B cell (primary cell): ENCODE results near the gene MMRN2. TPM values are rescaled to one million over a fixed set of nuclear protein-coding genes. Genes with fewer than 3 reads are reported as not detected.

Experiments used
- ATAC-seq: fragments of 200-7000 bp; cut with Tn5 transposase; one replicate; pipeline ENCODE4 v1.10.0; 2021; ENCODE audit warnings: low read depth, mild to moderate bottlenecking, moderate number of reproducible peaks, moderate library complexity
- CTCF ChIA-PET: fragments of 350-600 bp; sonication (Branson Sonifier 250); formaldehyde crosslinking; loops from one replicate; lab custom pipeline; 2021; ENCODE audit warnings: antibody characterized with exemption, inconsistent platforms; lab: Charles Lee
- POLR2A ChIA-PET: fragments of 350-600 bp; sonication (Branson Sonifier 250); formaldehyde crosslinking; loops from one replicate; lab custom pipeline; 2021; ENCODE audit warnings: antibody characterized with exemption; lab: Charles Lee
- DNase-seq: peaks from one replicate; pipeline ENCODE4 v3.0.0; 2013
- H2AFZ ChIP-seq: 2 replicates; pipeline ENCODE4 v1.6.1; 2012; ENCODE audit warnings: mild to moderate bottlenecking, low read depth, low read length; ENCODE audit not compliant: insufficient read depth, poor library complexity, severe bottlenecking
- H3K27ac ChIP-seq, 2 donors: 1 replicate in 1 of 2; 2 replicates in 1 of 2; pipeline ENCODE4 v1.5.1; 2012 to 2013; ENCODE audit warnings: low read length in 2 of 2, mild to moderate bottlenecking in 2 of 2, moderate library complexity in 1 of 2
- H3K27me3 ChIP-seq, 4 experiments: fragments of 200-600 bp in 1 of 4; sonication (generic) in 1 of 4; replicated peaks in 1 of 4; 1 replicate in 2 of 4; 2 replicates in 2 of 4; pipeline versions ENCODE4 v1.6.1 to v1.7.0; 2013 to 2016; ENCODE audit warnings: low read length in 3 of 4, mild to moderate bottlenecking in 2 of 4, mixed read lengths in 1 of 4, moderate library complexity in 1 of 4; ENCODE audit not compliant: insufficient read depth in 4 of 4, control insufficient read depth in 3 of 4; ENCODE audit errors: control extremely low read depth in 1 of 4
- H3K36me3 ChIP-seq, 2 experiments: replicated peaks in 1 of 2; 1 replicate in 1 of 2; 2 replicates in 1 of 2; pipeline versions ENCODE4 v1.6.1 to v1.7.1; 2013; ENCODE audit warnings: low read length in 1 of 2; ENCODE audit not compliant: insufficient read depth in 2 of 2, control insufficient read depth in 1 of 2; ENCODE audit errors: control extremely low read depth in 1 of 2, extremely low read depth in 1 of 2
- H3K4me1 ChIP-seq, 2 donors: fragments of 200-600 bp in 1 of 2; sonication (generic) in 1 of 2; 1 replicate in 1 of 2; 2 replicates in 1 of 2; pipeline versions ENCODE4 v1.5.1 to v1.6.1; 2013 to 2017; ENCODE audit warnings: low read length in 2 of 2; ENCODE audit not compliant: control insufficient read depth in 2 of 2, insufficient read depth in 2 of 2
- H3K4me2 ChIP-seq: replicated peaks from 2 replicates; pipeline ENCODE3; 2012; ENCODE audit warnings: mild to moderate bottlenecking, low read depth, low read length; ENCODE audit not compliant: poor library complexity, severe bottlenecking
- H3K4me3 ChIP-seq, 5 experiments: fragments of 200-600 bp in 1 of 5; sonication (generic) in 1 of 5; 1 replicate in 3 of 5; 2 replicates in 2 of 5; pipeline versions ENCODE4 v1.5.1 to v1.7.0; 2011 to 2016; ENCODE audit warnings: low read length in 4 of 5, mild to moderate bottlenecking in 4 of 5, low read depth in 2 of 5, control low read depth in 1 of 5, moderate library complexity in 1 of 5; ENCODE audit not compliant: insufficient read depth in 1 of 5; ENCODE audit errors: control extremely low read depth in 1 of 5, extremely low read depth in 1 of 5
- H3K79me2 ChIP-seq: fragments of 200-600 bp; sonication (generic); one replicate; pipeline ENCODE4 v1.6.0; 2016; ENCODE audit warnings: low read length; ENCODE audit not compliant: control insufficient read depth, insufficient read depth
- H3K9ac ChIP-seq: fragments of 200-600 bp; sonication (generic); 2 replicates; pipeline ENCODE4 v1.6.1; 2017; ENCODE audit warnings: mild to moderate bottlenecking, low read length, moderate library complexity
- H3K9me3 ChIP-seq, 3 donors: one replicate each; pipeline versions ENCODE4 v1.6.1 to v1.7.1; 2013; ENCODE audit warnings: low read length in 2 of 3; ENCODE audit not compliant: control insufficient read depth in 2 of 3, insufficient read depth in 1 of 3; ENCODE audit errors: control extremely low read depth in 1 of 3
- H4K20me1 ChIP-seq: 2 replicates; pipeline ENCODE4 v1.6.0; 2012; ENCODE audit warnings: mild to moderate bottlenecking, low read length; ENCODE audit not compliant: insufficient read depth, control insufficient read depth, poor library complexity, severe bottlenecking
- H3K27ac Mint-ChIP-seq: one replicate; pipeline ENCODE4 v1.8.0; 2021; ENCODE audit warnings: mixed read lengths
- H3K27me3 Mint-ChIP-seq: one replicate; pipeline ENCODE4 v1.8.0; 2021; ENCODE audit warnings: mixed read lengths
- H3K4me1 Mint-ChIP-seq: one replicate; pipeline ENCODE4 v1.8.0; 2021; ENCODE audit warnings: mixed read lengths
- H3K4me3 Mint-ChIP-seq: one replicate; pipeline ENCODE4 v1.8.0; 2021; ENCODE audit warnings: mixed read lengths
- H3K9me3 Mint-ChIP-seq: one replicate; pipeline ENCODE4 v1.8.0; 2022; ENCODE audit warnings: mixed read lengths; ENCODE audit not compliant: insufficient read depth
- CTCF ChIP-seq: fragments of 200-600 bp; IDR thresholded peaks from one replicate; pipeline ENCODE4 v1.8.0; 2022; ENCODE audit warnings: antibody characterized with exemption, mild to moderate bottlenecking
- EZH2 ChIP-seq: IDR thresholded peaks from 2 replicates; pipeline ENCODE4 v1.6.1; 2012; ENCODE audit warnings: borderline replicate concordance, low read depth, mild to moderate bottlenecking, moderate library complexity, low read length; ENCODE audit not compliant: insufficient read depth, poor library complexity, severe bottlenecking
- WGBS: methylation state at CpG from one replicate; pipeline ENCODE4 v1.1.5; 2013; ENCODE audit warnings: missing lambda C conversion rate; ENCODE audit not compliant: insufficient coverage; 5-methylcytosine and 5-hydroxymethylcytosine counted together
- intact Hi-C: fragments of 100-400 bp; cut with micrococcal nuclease; formaldehyde crosslinking; loops from one replicate; pipeline ENCODE4 v1.10.0; 2022
- polyA plus RNA-seq: library from polyadenylated mRNA; depleted of rRNA; stranded (reverse); fragments of >200 nt; gene quantifications from 2 replicates; pipeline ENCODE4 v1.2.3, GENCODE V29; 2012
- total RNA-seq, 2 donors: library from RNA; stranded (reverse); fragments of 120-200 nt in 1 of 2; gene quantifications; 1 replicate in 1 of 2; 2 replicates in 1 of 2; pipeline versions ENCODE4 v1.2.3 to v1.2.4, GENCODE V29; 2013 to 2022

MMRN2 gene
- total and polyA plus RNA-seq, 2 donors (not counting 1 experiment from before 2014, with no cell fraction given): 1.0 to 1.1 TPM

GRCh38 chr10:86945361-86946212, 11.8 kb downstream of the MMRN2 start:
- no peak overlapping the region for H3K9ac ChIP-seq
- peaks cover 0 to 5% (median 0%) of the 10 kb centered on the region in 3 donors for H3K9me3 ChIP-seq
- no peak overlapping the region for H3K4me2 ChIP-seq
- Mint-ChIP-seq H3K27ac (no peak overlapping the region), H3K4me1 (no peaks in the 10 kb centered on the region), H3K9me3 (no peaks in the 10 kb centered on the region), H3K27me3 (peaks cover 7% of the 10 kb centered on the region), H3K4me3 (no peak overlapping the region)
- no peak for TF ChIP-seq EZH2
- no peak for TF ChIP-seq CTCF
- no peaks in the 10 kb centered on the region for H3K36me3 ChIP-seq
- DNase-seq (no peak), ATAC-seq (no peak)
- intact Hi-C loops: no loop called here
- no peaks in the 10 kb centered on the region for H4K20me1 ChIP-seq
- 89% methylated on average over 17 of the region's 18 CpGs for whole genome bisulfite sequencing
- no peak overlapping the region for H3K4me3 ChIP-seq
- ChIA-PET POLR2A (no interaction called here), CTCF (interaction anchor here (1.7 to 2.1 kb wide), 2 partner anchors 8 to 21 kb away, joined by 5 to 6 read pairs; no protein-coding TSS in a partner anchor)
- H3K79me2 ChIP-seq: no peaks in the 10 kb centered on the region
- peaks cover 0 to 10% (median 0%) of the 10 kb centered on the region in 4 experiments for H3K27me3 ChIP-seq
- no peak overlapping the region for H3K27ac ChIP-seq
- no peaks in the 10 kb centered on the region for H3K4me1 ChIP-seq
- no peak overlapping the region for H2AFZ ChIP-seq

- Mint-ChIP-seq H3K27me3 (peaks cover 7% of the 10 kb centered on the region), H3K4me1 (no peaks in the 10 kb centered on the region), H3K27ac (no peak overlapping the region), H3K4me3 (no peak overlapping the region), H3K9me3 (no peaks in the 10 kb centered on the region)
- Histone ChIP-seq H3K4me2 (no peak overlapping the region), H3K27me3 (peaks cover 0 to 10% (median 0%) of the 10 kb centered on the region in 4 experiments), H3K4me3 (no peak overlapping the region), H2AFZ (no peak overlapping the region), H3K36me3 (no peaks in the 10 kb centered on the region), H3K4me1 (no peaks in the 10 kb centered on the region), H4K20me1 (no peaks in the 10 kb centered on the region), H3K9me3 (peaks cover 0 to 5% (median 0%) of the 10 kb centered on the region in 3 donors), H3K27ac (no peak overlapping the region), H3K9ac (no peak overlapping the region), H3K79me2 (no peaks in the 10 kb centered on the region)
- POLR2A ChIA-PET: no interaction called here
- CTCF ChIA-PET: interaction anchor here (2.1 kb wide), 1 partner anchor 8 kb away, joined by 6 read pairs; no protein-coding TSS in a partner anchor
- WGBS: 98% methylated on average over 3 of the region's 3 CpGs
- TF ChIP-seq CTCF: no peak
- TF ChIP-seq EZH2: no peak
- ATAC-seq (no peak), DNase-seq (no peak)
- intact Hi-C loops: no loop called here
These were observed 12.5 kb downstream of the MMRN2 start for GRCh38 chr10:86944907-86945306.
